K562 (cell line): Measurements from ENCODE around the gene BCL7B. TPM values are rescaled to one million over a fixed set of nuclear protein-coding genes. Genes with fewer than 3 reads are reported as not detected.
A peak's percentile ranks its signal among the peaks of the same experiment; 100 is the strongest.

Experiments used
- BRD4 ChIP-seq: fragments of 200-600 bp; sonication (generic); IDR thresholded peaks from 2 replicates; pipeline ENCODE4 v1.6.1; 2017; ENCODE audit warnings: inconsistent platforms
- CTBP1 ChIP-seq: fragments of 450-650 bp; IDR thresholded peaks from 2 replicates; pipeline ENCODE4 v1.6.1; 2016; ENCODE audit warnings: borderline replicate concordance
- ETV5 ChIP-seq: sonication (generic); formaldehyde crosslinking; IDR thresholded peaks from 2 replicates; pipeline ENCODE4 v1.4.0; 2020; ENCODE audit warnings: low read depth, mild to moderate bottlenecking, missing genetic modification reagents
- FOXM1 ChIP-seq, 2 experiments: fragments of 450-650 bp in 1 of 2; sonication (generic) in 1 of 2; formaldehyde crosslinking in 1 of 2; IDR thresholded peaks; 2 replicates each; pipeline versions ENCODE4 v1.6.1 to v1.9.0; 2017 to 2022; ENCODE audit warnings: low read depth in 2 of 2, mild to moderate bottlenecking in 2 of 2, missing genetic modification reagents in 1 of 2, moderate library complexity in 1 of 2
- GMEB1 ChIP-seq: fragments of 250-450 bp; sonication (Bioruptor Pico); IDR thresholded peaks from 2 replicates; pipeline ENCODE4 v1.4.0; 2020; ENCODE audit warnings: mild to moderate bottlenecking
- HNRNPLL ChIP-seq: fragments of 200-400 bp; formaldehyde crosslinking; IDR thresholded peaks from 2 replicates; pipeline ENCODE4 v1.6.1; 2017; ENCODE audit warnings: low read length, low read depth, mild to moderate bottlenecking; ENCODE audit not compliant: poor library complexity, severe bottlenecking
- JUNB ChIP-seq: fragments of 450-650 bp; formaldehyde crosslinking; conservative IDR thresholded peaks from 2 replicates; pipeline ENCODE4 v1.4.0; 2020; ENCODE audit warnings: mild to moderate bottlenecking
- PHF20 ChIP-seq: fragments of 450-650 bp; IDR thresholded peaks from 2 replicates; pipeline ENCODE4 v1.6.1; 2018; ENCODE audit not compliant: partially characterized antibody
- SMARCC2 ChIP-seq: fragments of 450-650 bp; IDR thresholded peaks from 2 replicates; pipeline ENCODE4 v1.6.1; 2017; ENCODE audit warnings: antibody characterized with exemption, moderate library complexity, mild to moderate bottlenecking, low read depth
- ZBTB9 ChIP-seq: fragments of 450-650 bp; formaldehyde crosslinking; IDR thresholded peaks from 2 replicates; pipeline ENCODE4 v1.4.0; 2020; ENCODE audit warnings: mild to moderate bottlenecking, moderate library complexity
- ZNF12 ChIP-seq: sonication (generic); formaldehyde crosslinking; IDR thresholded peaks from 2 replicates; pipeline ENCODE4 v1.4.0; 2020; ENCODE audit warnings: mild to moderate bottlenecking, missing genetic modification reagents
- ZNF274 ChIP-seq: IDR thresholded peaks from 2 replicates; pipeline ENCODE4 v1.6.1; 2011; ENCODE audit warnings: low read depth, mild to moderate bottlenecking, low read length, moderate library complexity, borderline replicate concordance
- ZNF592 ChIP-seq: fragments of 450-650 bp; IDR thresholded peaks from 2 replicates; pipeline ENCODE4 v1.6.1; 2017; ENCODE audit warnings: antibody characterized with exemption, mild to moderate bottlenecking
- ZNF695 ChIP-seq: fragments of 450-650 bp; formaldehyde crosslinking; IDR thresholded peaks from 2 replicates; pipeline ENCODE4 v1.4.0; 2020; ENCODE audit warnings: mild to moderate bottlenecking, moderate library complexity
- polyA plus RNA-seq, 8 experiments: library from polyadenylated mRNA; depleted of rRNA in 4 of 8; stranded (reverse) in 5 of 8; unstranded in 3 of 8; fragments of >200 nt; fragmentation: Nextera tagmentation in 2 of 8; fragmentation: Illumina TruSeq in 1 of 8; extraction: Ambion mirVana in 2 of 8; extraction: Trizol in 1 of 8; gene quantifications; 2 replicates each; pipeline versions ENCODE4 v1.2.1 to v1.2.3, GENCODE V29; 2011 to 2014; ENCODE audit warnings: inconsistent platforms in 1 of 8, missing spikeins in 1 of 8
- total RNA-seq, 7 experiments: library from RNA; depleted of rRNA in 6 of 7; stranded (reverse); fragments of >200 nt in 6 of 7; fragmentation: Illumina TruSeq in 2 of 7; extraction: Trizol in 2 of 7; gene quantifications; 2 replicates each; pipeline versions ENCODE4 v1.2.1 to v1.2.3, GENCODE V29; 2011 to 2021; ENCODE audit warnings: low replicate concordance in 1 of 7
- TF ChIP-seq, protein P1 (sequence below): fragments of 250-450 bp; sonication (Bioruptor Pico); IDR thresholded peaks from 2 replicates; pipeline ENCODE4 v1.5.0; 2020; ENCODE audit warnings: mild to moderate bottlenecking
- TF ChIP-seq, protein P2 (sequence below): fragments of 450-650 bp; IDR thresholded peaks from 2 replicates; pipeline ENCODE4 v1.6.1; 2016; ENCODE audit warnings: mild to moderate bottlenecking

The BCL7B gene
- total and polyA plus RNA-seq, 9 of the 15 experiments (the other 6 are each of a cell fraction or from before 2014, with no cell fraction given): 10.0 to 73.2 (median 32.9) TPM

- TF ChIP-seq, protein P1, sequence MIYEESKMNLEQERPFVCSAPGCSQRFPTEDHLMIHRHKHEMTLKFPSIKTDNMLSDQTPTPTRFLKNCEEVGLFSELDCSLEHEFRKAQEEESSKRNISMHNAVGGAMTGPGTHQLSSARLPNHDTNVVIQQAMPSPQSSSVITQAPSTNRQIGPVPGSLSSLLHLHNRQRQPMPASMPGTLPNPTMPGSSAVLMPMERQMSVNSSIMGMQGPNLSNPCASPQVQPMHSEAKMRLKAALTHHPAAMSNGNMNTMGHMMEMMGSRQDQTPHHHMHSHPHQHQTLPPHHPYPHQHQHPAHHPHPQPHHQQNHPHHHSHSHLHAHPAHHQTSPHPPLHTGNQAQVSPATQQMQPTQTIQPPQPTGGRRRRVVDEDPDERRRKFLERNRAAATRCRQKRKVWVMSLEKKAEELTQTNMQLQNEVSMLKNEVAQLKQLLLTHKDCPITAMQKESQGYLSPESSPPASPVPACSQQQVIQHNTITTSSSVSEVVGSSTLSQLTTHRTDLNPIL (CRISPR knock-in tag): no peak
- TF ChIP-seq JUNB (CRISPR knock-in tag): no peak
- no peak for TF ChIP-seq ZNF274
- peak; percentile 90; the same call in 1 of the 2 replicates for TF ChIP-seq BRD4
- no peak for TF ChIP-seq FOXM1 (IDR thresholded peaks at IDR 0.05; ENCODE audit: low read depth)
- no peak; the same call in 1 of the 2 replicates for TF ChIP-seq FOXM1 (CRISPR knock-in tag; IDR thresholded peaks at IDR 0.05; ENCODE audit: low read depth)
- TF ChIP-seq CTBP1: no peak
- TF ChIP-seq ETV5: peak; percentile 40; the same call in 1 of the 2 replicates
- TF ChIP-seq SMARCC2: no peak
- TF ChIP-seq ZNF695: no peak
- TF ChIP-seq PHF20: no peak
- TF ChIP-seq, protein P2, sequence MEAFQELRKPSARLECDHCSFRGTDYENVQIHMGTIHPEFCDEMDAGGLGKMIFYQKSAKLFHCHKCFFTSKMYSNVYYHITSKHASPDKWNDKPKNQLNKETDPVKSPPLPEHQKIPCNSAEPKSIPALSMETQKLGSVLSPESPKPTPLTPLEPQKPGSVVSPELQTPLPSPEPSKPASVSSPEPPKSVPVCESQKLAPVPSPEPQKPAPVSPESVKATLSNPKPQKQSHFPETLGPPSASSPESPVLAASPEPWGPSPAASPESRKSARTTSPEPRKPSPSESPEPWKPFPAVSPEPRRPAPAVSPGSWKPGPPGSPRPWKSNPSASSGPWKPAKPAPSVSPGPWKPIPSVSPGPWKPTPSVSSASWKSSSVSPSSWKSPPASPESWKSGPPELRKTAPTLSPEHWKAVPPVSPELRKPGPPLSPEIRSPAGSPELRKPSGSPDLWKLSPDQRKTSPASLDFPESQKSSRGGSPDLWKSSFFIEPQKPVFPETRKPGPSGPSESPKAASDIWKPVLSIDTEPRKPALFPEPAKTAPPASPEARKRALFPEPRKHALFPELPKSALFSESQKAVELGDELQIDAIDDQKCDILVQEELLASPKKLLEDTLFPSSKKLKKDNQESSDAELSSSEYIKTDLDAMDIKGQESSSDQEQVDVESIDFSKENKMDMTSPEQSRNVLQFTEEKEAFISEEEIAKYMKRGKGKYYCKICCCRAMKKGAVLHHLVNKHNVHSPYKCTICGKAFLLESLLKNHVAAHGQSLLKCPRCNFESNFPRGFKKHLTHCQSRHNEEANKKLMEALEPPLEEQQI: no peak
- no peak for TF ChIP-seq ZBTB9 (CRISPR knock-in tag)
- TF ChIP-seq HNRNPLL: no peak
- TF ChIP-seq ZNF592: no peak
- TF ChIP-seq ZNF12 (CRISPR knock-in tag): no peak
- TF ChIP-seq GMEB1 (CRISPR knock-in tag): no peak
These were observed 20.3 kb upstream of the BCL7B start (continued) for GRCh38 chr7:73577627-73578341.
